Measurements from ENCODE around the gene ATP6V0A1.
"Not testable (repeated sequence)": the region's sequence is repeated elsewhere in the genome, so short reads cannot be mapped to it uniquely, and the experiment has no call there.

ATP6V0A1 gene

GRCh38 chr17:42477824-42478223, 19.1 kb downstream of the ATP6V0A1 start:
- not testable (repeated sequence) for DNase-seq

GRCh38 chr17:42484304-42484703, 25.6 kb downstream of the ATP6V0A1 start:
- DNase-seq: peak; percentile 84

- DNase-seq: no peak
Observed at GRCh38 chr17:42485680-42486079, 27.0 kb downstream of the ATP6V0A1 start.

GRCh38 chr17:42488032-42488431, 29.4 kb downstream of the ATP6V0A1 start:
- no peak for DNase-seq

- peak; percentile 69 for DNase-seq
Observed at GRCh38 chr17:42493319-42493718, 34.6 kb downstream of the ATP6V0A1 start.

GRCh38 chr17:42494673-42495072, 36.0 kb downstream of the ATP6V0A1 start:
- DNase-seq: no peak

GRCh38 chr17:42498828-42499227, 40.1 kb downstream of the ATP6V0A1 start:
- no peak for DNase-seq

- no peak for DNase-seq
Observed at GRCh38 chr17:42502091-42502490, 43.4 kb downstream of the ATP6V0A1 start.

- DNase-seq: no peak
Observed at GRCh38 chr17:42502926-42503325, 44.2 kb downstream of the ATP6V0A1 start.

GRCh38 chr17:42507671-42508070, 49.0 kb downstream of the ATP6V0A1 start:
- DNase-seq: no peak

- DNase-seq: no peak
Observed at GRCh38 chr17:42508426-42509165, 49.9 kb downstream of the ATP6V0A1 start.

GRCh38 chr17:42509409-42509808, 50.7 kb downstream of the ATP6V0A1 start:
- DNase-seq: no peak

- peak; percentile 76 for DNase-seq
Observed at GRCh38 chr17:42509841-42510240, 51.2 kb downstream of the ATP6V0A1 start.

GRCh38 chr17:42512246-42512645, 53.6 kb downstream of the ATP6V0A1 start:
- no peak for DNase-seq

GRCh38 chr17:42512733-42513251, 54.1 kb downstream of the ATP6V0A1 start:
- DNase-seq: no peak

- DNase-seq: no peak
Observed at GRCh38 chr17:42513686-42514085, 55.0 kb downstream of the ATP6V0A1 start.

- DNase-seq: no peak
Observed at GRCh38 chr17:42514279-42514678, 55.6 kb downstream of the ATP6V0A1 start.

GRCh38 chr17:42514867-42515266, 56.2 kb downstream of the ATP6V0A1 start:
- DNase-seq: no peak

- peak; percentile 92 for DNase-seq
Observed at GRCh38 chr17:42517516-42517915, 58.8 kb downstream of the ATP6V0A1 start.

- DNase-seq: peak; percentile 64
Observed at GRCh38 chr17:42518046-42518754, 59.5 kb downstream of the ATP6V0A1 start.

- DNase-seq: peak; percentile 93
Observed at GRCh38 chr17:42518755-42519545, 60.3 kb downstream of the ATP6V0A1 start.

- peak; percentile 84 for DNase-seq
Observed at GRCh38 chr17:42519546-42520491, 61.1 kb downstream of the ATP6V0A1 start.

Measured in OCI-M1 (cell line).